GM19025 (cell line): ENCODE data around the gene EIF2B5.

Source experiments
- ATAC-seq: cut with Tn5 transposase; IDR thresholded peaks from one replicate; pipeline ENCODE4 v1.9.1; 2021; ENCODE audit warnings: mild to moderate bottlenecking, low read depth, moderate library complexity; ENCODE audit not compliant: unreplicated experiment

The EIF2B5 gene

GRCh38 chr3:184188080-184188479, 52.9 kb downstream of the EIF2B5 start:
- no peak for ATAC-seq

- no peak for ATAC-seq
These were observed 54.3 kb downstream of the EIF2B5 start for GRCh38 chr3:184189421-184189820.

GRCh38 chr3:184192889-184193288, 57.7 kb downstream of the EIF2B5 start:
- ATAC-seq, result no peak

- no peak for ATAC-seq
These were observed 58.9 kb downstream of the EIF2B5 start for GRCh38 chr3:184193991-184194539.
